ENCODE results near the gene LIPH. TPM values are rescaled to one million over a fixed set of nuclear protein-coding genes. Genes with fewer than 3 reads are reported as not detected.

The LIPH gene
- total and polyA plus RNA-seq, 2 experiments from 2014 or later = 0.34 TPM; not detected in 1

GRCh38 chr3:185498503-185499396 is 53.6 kb downstream of the LIPH start, which contains the start of gene TMEM41A:
TSS of gene TMEM41A (minus strand) at chr3:185499035. CDS start at chr3:185498961, 74 bp downstream.
- Histone ChIP-seq H2AFZ (peak within 1 kb of the TSS; percentile 98), H3K9me3 (ENCODE audit: low read depth) (no peaks in the 10 kb centered on the region), H3K4me2 (ENCODE audit: unreplicated experiment) (peak within 1 kb of the TSS; percentile 91), H4K20me1 (ENCODE audit: insufficient read depth) (no peaks in the 10 kb centered on the region), H3K27ac (peak within 1 kb of the TSS; percentile 76), H3F3A (ENCODE audit: insufficient read depth) (no peaks in the 10 kb centered on the region), H3K9me2 (ENCODE audit: insufficient read depth) (no peaks in the 10 kb centered on the region), H3K9ac (peak within 1 kb of the TSS; percentile 90), H3K4me1 (ENCODE audit: insufficient read depth) (peaks cover 5% of the 10 kb centered on the region), H3K36me3 (ENCODE audit: low read depth) (peaks cover 16% of the 10 kb centered on the region; the same call in 1 of the 2 replicates), H3K79me2 (ENCODE audit: insufficient read depth) (peaks cover 24% of the 10 kb centered on the region), H3K27me3 (replicated peaks; ENCODE audit: insufficient read depth) (no peaks in the 10 kb centered on the region), H3K4me3 (peak within 1 kb of the TSS; percentile 99)
- peak; percentile 96 for DNase-seq
- WGBS, 2 experiments (ENCODE audit: low coverage in 1 of 2, low lambda C conversion rate in 2 of 2, missing lambda C conversion rate in 2 of 2) = 2 to 3% methylated on average over 68 to 71 of the region's 82 CpGs
- in situ Hi-C loops (cut with MboI) = no loop called here
- TF ChIP-seq EZH2phosphoT487 (IDR thresholded peaks at IDR 0.05; ENCODE audit: insufficient read depth, low read depth) = no peak
- TF ChIP-seq EZH2 (IDR thresholded peaks at IDR 0.05; ENCODE audit: insufficient read depth, poor library complexity, severe bottlenecking) = no peak

- H3K4me3 ChIP-seq = no peak overlapping the region
- no peak overlapping the region for H3K27ac ChIP-seq
- no peak overlapping the region for H2AFZ ChIP-seq
- no peak for DNase-seq
- no peak for TF ChIP-seq EZH2 (IDR thresholded peaks at IDR 0.05; ENCODE audit: insufficient read depth, poor library complexity, severe bottlenecking)
- TF ChIP-seq EZH2phosphoT487 (IDR thresholded peaks at IDR 0.05; ENCODE audit: insufficient read depth, low read depth) = no peak
- no peaks in the 10 kb centered on the region for H3K27me3 ChIP-seq (replicated peaks; ENCODE audit: insufficient read depth)
- no peaks in the 10 kb centered on the region for H3K79me2 ChIP-seq (ENCODE audit: insufficient read depth)
- H3K9me2 ChIP-seq (ENCODE audit: insufficient read depth) = no peaks in the 10 kb centered on the region
- H3K9ac ChIP-seq = no peak overlapping the region
- WGBS, 2 experiments (ENCODE audit: low coverage in 1 of 2, low lambda C conversion rate in 2 of 2, missing lambda C conversion rate in 2 of 2) = 89 to 91% methylated on average over 4 of the region's 4 CpGs
- in situ Hi-C loops (cut with MboI) = no loop called here
- no peak overlapping the region for H3K4me2 ChIP-seq (ENCODE audit: unreplicated experiment)
- H3K36me3 ChIP-seq (ENCODE audit: low read depth) = peaks cover 18% of the 10 kb centered on the region; the same call in 1 of the 2 replicates
- H4K20me1 ChIP-seq (ENCODE audit: insufficient read depth) = no peaks in the 10 kb centered on the region
- no peaks in the 10 kb centered on the region for H3K9me3 ChIP-seq (ENCODE audit: low read depth)
- H3K4me1 ChIP-seq (ENCODE audit: insufficient read depth) = no peaks in the 10 kb centered on the region
- H3F3A ChIP-seq (ENCODE audit: insufficient read depth) = no peaks in the 10 kb centered on the region; the same call in 1 of the 2 replicates
These were observed 62.1 kb downstream of the LIPH start for GRCh38 chr3:185490241-185490640.

- Histone ChIP-seq H3K4me3 (no peak overlapping the region), H3K9ac (no peak overlapping the region), H3K79me2 (ENCODE audit: insufficient read depth) (no peaks in the 10 kb centered on the region), H3K27me3 (replicated peaks; ENCODE audit: insufficient read depth) (no peaks in the 10 kb centered on the region), H3K9me3 (ENCODE audit: low read depth) (no peaks in the 10 kb centered on the region), H2AFZ (no peak overlapping the region), H3K27ac (no peak overlapping the region), H3F3A (ENCODE audit: insufficient read depth) (no peaks in the 10 kb centered on the region; the same call in 1 of the 2 replicates), H3K4me1 (ENCODE audit: insufficient read depth) (no peaks in the 10 kb centered on the region), H4K20me1 (ENCODE audit: insufficient read depth) (no peaks in the 10 kb centered on the region), H3K36me3 (ENCODE audit: low read depth) (peaks cover 14% of the 10 kb centered on the region; the same call in 1 of the 2 replicates), H3K9me2 (ENCODE audit: insufficient read depth) (no peaks in the 10 kb centered on the region), H3K4me2 (ENCODE audit: unreplicated experiment) (no peak overlapping the region)
- 73 to 88% methylated on average over 3 of the region's 3 CpGs for WGBS, 2 experiments (ENCODE audit: low coverage in 1 of 2, low lambda C conversion rate in 2 of 2, missing lambda C conversion rate in 2 of 2)
- in situ Hi-C loops (cut with MboI) = no loop called here
- no peak for DNase-seq
- TF ChIP-seq EZH2 (IDR thresholded peaks at IDR 0.05; ENCODE audit: insufficient read depth, poor library complexity, severe bottlenecking) (no peak), EZH2phosphoT487 (IDR thresholded peaks at IDR 0.05; ENCODE audit: insufficient read depth, low read depth) (no peak)
These were observed 62.9 kb downstream of the LIPH start for GRCh38 chr3:185489462-185489861.

GRCh38 chr3:185488465-185488864 is 63.9 kb downstream of the LIPH start:
- H3F3A ChIP-seq (ENCODE audit: insufficient read depth) = no peaks in the 10 kb centered on the region; the same call in 1 of the 2 replicates
- H3K27ac ChIP-seq = no peak overlapping the region
- WGBS, 2 experiments (ENCODE audit: low coverage in 1 of 2, low lambda C conversion rate in 2 of 2, missing lambda C conversion rate in 2 of 2) = 76 to 78% methylated on average over 5 of the region's 5 CpGs
- H3K4me1 ChIP-seq (ENCODE audit: insufficient read depth) = no peaks in the 10 kb centered on the region
- H2AFZ ChIP-seq = no peak overlapping the region
- no peaks in the 10 kb centered on the region for H3K79me2 ChIP-seq (ENCODE audit: insufficient read depth)
- H3K4me2 ChIP-seq (ENCODE audit: unreplicated experiment) = no peak overlapping the region
- H3K4me3 ChIP-seq = no peak overlapping the region
- no peaks in the 10 kb centered on the region for H3K9me3 ChIP-seq (ENCODE audit: low read depth)
- H4K20me1 ChIP-seq (ENCODE audit: insufficient read depth) = no peaks in the 10 kb centered on the region
- no peaks in the 10 kb centered on the region for H3K27me3 ChIP-seq (replicated peaks; ENCODE audit: insufficient read depth)
- TF ChIP-seq EZH2phosphoT487 (IDR thresholded peaks at IDR 0.05; ENCODE audit: insufficient read depth, low read depth) (no peak), EZH2 (IDR thresholded peaks at IDR 0.05; ENCODE audit: insufficient read depth, poor library complexity, severe bottlenecking) (no peak)
- no peak for DNase-seq
- H3K9me2 ChIP-seq (ENCODE audit: insufficient read depth) = no peaks in the 10 kb centered on the region
- in situ Hi-C loops (cut with MboI) = no loop called here
- H3K36me3 ChIP-seq (ENCODE audit: low read depth) = peaks cover 11% of the 10 kb centered on the region; the same call in 1 of the 2 replicates
- no peak overlapping the region for H3K9ac ChIP-seq

Measured in GM23248 (cell line).